A549 (cell line): ENCODE measurements around the gene LRRC7.

Source experiments
- CBX2 ChIP-seq: fragments of 200-600 bp; sonication (generic); IDR thresholded peaks from 2 replicates; pipeline ENCODE4 v1.6.1; 2016; ENCODE audit warnings: low read depth, mild to moderate bottlenecking, borderline replicate concordance
- CEBPB ChIP-seq, 2 experiments: fragments of >200 bp in 1 of 2; sonication (Bioruptor Twin) in 1 of 2; formaldehyde crosslinking in 1 of 2; IDR thresholded peaks; 2 replicates each; pipeline ENCODE4 v1.6.1; 2012 to 2016
- CHD4 ChIP-seq: fragments of 200-600 bp; sonication (generic); IDR thresholded peaks from 2 replicates; pipeline ENCODE4 v1.6.1; 2016; ENCODE audit warnings: antibody characterized with exemption, mild to moderate bottlenecking, borderline replicate concordance
- CTCF ChIP-seq: fragments of >200 bp; sonication (Bioruptor Twin); formaldehyde crosslinking; IDR thresholded peaks from 3 replicates; pipeline ENCODE4 v1.5.1; 2016
- ESRRA ChIP-seq: fragments of 150-350 bp; IDR thresholded peaks from 2 replicates; pipeline ENCODE4 v1.6.1; 2014; ENCODE audit warnings: mild to moderate bottlenecking, low read length, borderline replicate concordance
- HDAC2 ChIP-seq: fragments of 200-600 bp; sonication (generic); IDR thresholded peaks from 2 replicates; pipeline ENCODE4 v1.6.1; 2016
- JUN ChIP-seq, 2 experiments: fragments of >200 bp; sonication (Bioruptor Twin); formaldehyde crosslinking; IDR thresholded peaks; 2 replicates in 1 of 2; 3 replicates in 1 of 2; pipeline ENCODE4 v1.6.1; 2016 to 2017
- NFE2L2 ChIP-seq: fragments of 150-350 bp; conservative IDR thresholded peaks from 2 replicates; pipeline ENCODE4 v1.6.1; 2014; ENCODE audit warnings: low read length
- POLR2A ChIP-seq: IDR thresholded peaks from 2 replicates; pipeline ENCODE4 v1.6.1; 2012; ENCODE audit warnings: mild to moderate bottlenecking, low read length
- RAD21 ChIP-seq, 2 experiments: fragments of >200 bp in 1 of 2; sonication (Bioruptor Twin) in 1 of 2; formaldehyde crosslinking in 1 of 2; IDR thresholded peaks in 1 of 2; conservative IDR thresholded peaks in 1 of 2; 2 replicates in 1 of 2; 3 replicates in 1 of 2; pipeline ENCODE4 v1.6.1; 2012 to 2018; ENCODE audit warnings: inconsistent platforms in 1 of 2
- RCOR1 ChIP-seq: fragments of 150-350 bp; IDR thresholded peaks from 2 replicates; pipeline ENCODE4 v1.6.1; 2014; ENCODE audit warnings: antibody characterized with exemption, low read length, low read depth
- SMC3 ChIP-seq: fragments of >200 bp; sonication (Bioruptor Twin); formaldehyde crosslinking; IDR thresholded peaks from 3 replicates; pipeline ENCODE4 v1.6.1; 2018; ENCODE audit warnings: inconsistent platforms

- TF ChIP-seq JUN (IDR thresholded peaks at IDR 0.05) (no peak), CEBPB (IDR thresholded peaks at IDR 0.05) (no peak), CTCF (no peak), ESRRA (no peak), RAD21 (conservative IDR thresholded peaks at IDR 0.05 in 1 of 2, IDR thresholded peaks at IDR 0.05 in 1 of 2) (no peak), NFE2L2 (no peak), CBX2 (no peak), CHD4 (no peak), SMC3 (no peak), RCOR1 (no peak), HDAC2 (no peak), POLR2A (no peak)
These were observed 22.1 kb downstream of the LRRC7 start for GRCh38 chr1:69589799-69590198.
